NCI-H1417 (cell line): ENCODE measurements around the gene ETV7.
"Not testable (repeated sequence)": the region's sequence is repeated elsewhere in the genome, so short reads cannot be mapped to it uniquely, and the experiment has no call there.

Source experiments
- DNase-seq, 3 experiments: peaks; one replicate each; lab custom pipeline; 2025; lab: John Stamatoyannopoulos, UW

Gene ETV7

DNA sequence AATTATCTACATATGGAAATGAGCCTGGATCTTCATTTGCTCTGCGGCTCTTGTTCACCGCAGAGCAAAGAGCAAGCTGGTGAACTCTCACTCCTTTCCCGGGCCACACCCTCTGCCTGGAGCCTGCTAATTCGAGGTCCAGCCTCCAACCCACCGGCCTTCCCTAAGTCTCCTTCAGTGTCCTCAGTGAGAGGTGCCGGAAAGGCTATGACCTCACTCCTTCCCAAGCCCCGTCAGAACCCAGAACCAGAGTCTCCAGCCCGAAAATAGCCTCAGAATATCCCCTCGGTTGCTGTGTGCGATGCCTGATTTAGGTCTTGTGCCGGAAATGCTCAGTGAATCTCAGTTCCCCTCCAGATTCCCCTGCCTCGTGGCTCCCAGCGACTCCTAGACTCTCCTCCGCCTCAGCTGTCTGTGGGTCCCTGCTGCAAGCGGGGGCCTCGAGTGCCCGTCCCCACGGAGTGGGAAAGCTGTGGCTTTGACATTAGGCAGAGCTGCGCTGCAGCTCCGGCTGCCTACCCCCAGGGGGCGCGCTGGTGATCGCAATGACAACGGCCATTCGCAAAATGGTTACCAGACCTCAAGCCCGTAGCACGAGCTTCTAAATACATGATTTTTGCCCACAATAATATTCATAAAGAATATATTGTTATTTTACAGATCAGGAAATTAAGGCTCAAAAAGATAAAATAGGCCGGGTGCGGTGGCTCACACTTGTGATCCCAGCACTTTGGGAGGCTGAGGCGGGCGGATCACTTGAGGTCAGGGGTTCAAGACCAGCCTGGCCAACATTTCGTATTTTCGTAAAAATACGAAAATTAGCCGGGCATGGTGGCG lies 46.6 kb downstream of the ETV7 start:
- peak in 2 of 3 experiments; percentile 4 to 73 for DNase-seq

DNA sequence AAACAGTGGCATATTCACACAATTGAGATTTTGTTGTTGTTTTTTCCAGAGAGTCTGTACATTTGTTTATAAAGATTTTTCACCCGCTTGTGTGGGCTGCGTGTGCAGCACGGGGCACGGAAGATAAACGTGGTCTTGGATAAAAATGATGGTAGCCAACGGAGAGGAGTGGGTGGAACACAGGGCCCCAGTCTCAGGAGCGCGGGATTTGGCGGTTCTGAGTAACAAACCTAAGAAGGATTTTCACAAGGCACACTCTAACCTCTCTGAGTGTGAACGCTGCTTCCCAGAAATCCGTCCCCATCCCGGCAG lies 47.2 kb downstream of the ETV7 start:
- DNase-seq: no peak

DNA sequence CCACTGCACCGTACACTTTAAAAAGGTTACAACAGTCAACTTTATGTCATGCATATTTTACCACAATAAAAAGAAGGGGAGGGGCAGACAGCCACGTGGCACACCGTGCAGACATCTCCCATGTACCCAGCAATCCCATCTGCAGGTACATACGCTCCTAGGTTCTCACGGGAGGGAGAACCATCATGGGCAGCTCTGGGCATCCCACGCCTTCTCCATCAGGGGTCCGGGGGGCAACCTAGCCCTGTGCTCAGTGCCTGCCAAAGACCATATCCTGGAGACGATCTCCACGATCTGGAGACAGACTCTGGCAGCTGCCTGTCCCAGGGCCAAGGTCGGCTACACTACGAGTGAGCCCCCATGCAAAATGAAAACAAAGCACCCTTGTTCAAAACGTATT lies 48.3 kb downstream of the ETV7 start:
- no peak for DNase-seq

DNA sequence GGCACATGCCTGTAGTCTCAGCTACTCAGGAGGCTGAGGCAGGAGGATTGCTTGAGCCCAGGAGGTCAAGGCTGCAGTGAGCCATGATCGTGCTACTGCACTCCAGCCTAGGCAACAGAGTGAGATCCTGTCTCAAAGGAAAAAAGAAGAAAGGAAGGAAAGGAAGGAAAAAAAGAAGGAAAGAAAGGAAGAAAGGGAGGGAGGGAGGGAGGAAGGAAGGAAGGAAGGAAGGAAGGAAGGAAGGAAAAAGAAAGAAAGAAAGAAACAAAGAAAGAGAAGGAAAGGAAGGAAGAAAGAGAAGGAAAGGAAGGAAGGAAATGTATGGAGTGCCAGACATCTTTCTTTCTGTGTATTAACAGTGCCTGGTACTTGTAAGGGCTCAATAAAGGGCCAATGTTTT lies 49.2 kb downstream of the ETV7 start:
- not testable (repeated sequence) for DNase-seq

DNA sequence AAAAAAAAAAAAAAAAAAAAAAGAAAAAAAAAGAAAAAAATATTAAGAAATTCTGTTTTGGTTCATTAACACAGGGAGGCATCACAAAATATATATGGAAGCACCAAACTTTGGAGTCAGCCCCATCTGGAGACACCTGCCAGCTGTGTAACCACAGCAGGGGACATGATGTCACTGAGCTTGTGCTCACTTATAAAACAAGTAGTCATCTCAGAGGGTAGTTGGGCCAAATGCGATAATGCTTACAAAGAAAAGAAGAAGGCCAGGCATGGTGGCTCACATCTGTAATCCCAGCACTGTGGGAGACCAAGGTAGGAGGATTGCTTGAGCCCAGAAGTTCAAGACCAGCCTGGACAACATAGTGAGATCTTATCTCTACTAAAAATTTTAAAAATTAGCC lies 49.7 kb downstream of the ETV7 start:
- peak in 1 of 3 experiments; percentile 3 for DNase-seq

DNA sequence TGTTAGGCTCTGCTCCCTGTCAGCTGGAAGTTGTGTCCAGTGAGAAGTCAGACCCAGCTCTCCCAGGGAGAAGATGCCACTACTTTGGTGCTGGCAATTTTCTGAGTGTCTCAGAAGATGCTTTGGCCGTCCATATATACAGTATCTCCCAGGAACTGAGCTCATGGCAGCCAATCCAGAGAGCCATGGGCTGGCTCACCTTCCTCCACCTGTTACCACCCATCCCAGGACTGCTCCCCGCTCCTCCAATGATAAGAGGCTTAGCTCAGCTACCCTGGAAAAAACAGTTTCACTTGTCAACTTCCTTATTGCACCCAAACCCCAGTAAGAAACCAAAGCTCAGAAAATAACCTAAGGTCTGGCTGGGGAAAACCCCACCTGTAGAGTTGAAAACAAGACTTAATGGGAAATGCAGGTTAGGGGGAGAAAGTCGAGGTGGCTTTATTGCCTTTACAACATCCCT lies 50.7 kb downstream of the ETV7 start, which contains the start of gene BNIP5:
Gene BNIP5 (minus strand): TSS at position 110 of the 463 bp plus-strand sequence. CDS start 6,198 bp downstream, outside the sequence.
- DNase-seq: no peak

DNA sequence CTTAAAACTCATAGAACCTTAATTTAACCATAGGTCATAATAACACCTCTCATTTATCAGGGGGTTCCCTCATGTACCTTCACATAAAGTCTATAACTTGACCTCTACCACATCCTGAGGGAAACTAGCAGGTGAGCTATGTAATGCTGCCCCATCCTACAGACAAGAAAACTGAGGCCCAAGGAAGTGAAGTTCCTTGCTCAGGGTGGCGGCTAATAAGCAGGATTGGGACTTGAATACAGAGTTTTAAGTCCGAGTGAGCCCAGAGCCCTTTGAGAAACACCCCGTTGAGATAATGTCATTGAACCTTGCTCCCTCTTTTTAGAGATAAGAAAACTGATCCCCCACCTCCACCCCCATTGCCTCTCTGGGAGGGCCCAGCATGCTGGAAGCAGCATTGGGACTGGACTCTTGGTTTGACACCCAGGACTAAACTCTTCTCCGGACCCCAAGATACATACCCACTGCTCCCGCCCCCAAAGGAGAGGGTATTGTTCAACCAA lies 51.2 kb downstream of the ETV7 start:
- DNase-seq: no peak

DNA sequence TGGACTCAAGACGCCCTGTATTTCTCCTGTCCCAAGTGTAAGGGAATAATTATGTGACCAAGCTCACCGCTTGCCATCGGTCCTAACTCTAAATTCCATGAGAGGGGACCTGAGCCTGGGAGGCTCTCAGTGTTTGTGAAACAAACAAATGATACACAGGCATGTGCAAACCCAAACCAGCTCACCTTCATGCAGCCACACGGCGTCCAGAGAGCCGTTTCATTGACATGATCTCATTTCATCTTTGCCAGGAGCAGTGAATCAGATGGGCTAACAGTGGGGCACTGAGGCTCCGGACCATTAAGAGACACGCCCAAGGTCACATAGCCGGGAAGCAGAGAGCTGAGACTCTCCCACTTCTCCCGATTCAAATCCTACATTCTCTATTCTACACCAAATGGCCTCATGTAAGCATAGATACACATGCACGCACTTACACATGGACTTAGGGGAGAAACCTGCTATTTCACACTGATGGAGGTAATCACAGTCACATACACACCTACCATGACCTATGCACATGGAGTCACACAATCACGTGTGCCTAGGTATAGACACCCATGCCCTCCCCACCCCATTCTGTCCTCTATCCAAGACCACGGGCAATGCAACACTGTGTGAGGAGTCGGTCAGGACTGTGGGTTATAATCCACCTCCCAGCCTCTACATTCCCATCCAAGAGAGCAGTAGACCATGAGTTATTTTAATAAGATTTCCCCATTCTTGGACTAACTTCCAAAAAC lies 51.8 kb downstream of the ETV7 start:
- no peak for DNase-seq

DNA sequence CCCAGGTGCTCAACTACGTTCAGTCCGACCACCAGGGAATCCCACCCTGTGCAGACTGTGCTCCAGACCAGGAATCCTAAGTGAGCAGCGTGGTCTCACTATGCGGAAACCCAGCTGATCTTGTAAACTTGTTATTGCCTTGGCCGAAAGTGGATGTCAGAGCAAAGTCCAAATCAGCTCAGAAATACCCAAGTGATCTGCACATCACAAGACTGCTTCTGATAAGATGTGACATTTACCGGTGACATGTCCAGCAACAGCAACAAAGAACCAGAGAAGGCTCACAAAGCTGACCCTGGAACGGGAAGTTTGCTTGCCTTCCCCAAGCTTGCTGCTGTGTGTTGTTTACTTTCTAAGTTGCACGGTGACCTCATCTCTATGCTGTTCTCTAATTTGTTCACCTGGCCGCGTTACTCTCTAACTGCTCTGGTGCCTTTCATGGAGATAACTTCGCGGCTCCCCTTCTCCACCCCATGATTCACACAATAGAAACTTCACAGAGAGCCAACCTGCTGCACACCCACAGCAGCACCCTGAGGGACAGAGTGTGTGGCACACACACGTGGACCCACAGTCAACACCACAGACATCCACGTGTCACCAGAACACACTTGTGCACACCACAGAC lies 52.5 kb downstream of the ETV7 start:
- DNase-seq: peak in 2 of 3 experiments; percentile 18 to 37

DNA sequence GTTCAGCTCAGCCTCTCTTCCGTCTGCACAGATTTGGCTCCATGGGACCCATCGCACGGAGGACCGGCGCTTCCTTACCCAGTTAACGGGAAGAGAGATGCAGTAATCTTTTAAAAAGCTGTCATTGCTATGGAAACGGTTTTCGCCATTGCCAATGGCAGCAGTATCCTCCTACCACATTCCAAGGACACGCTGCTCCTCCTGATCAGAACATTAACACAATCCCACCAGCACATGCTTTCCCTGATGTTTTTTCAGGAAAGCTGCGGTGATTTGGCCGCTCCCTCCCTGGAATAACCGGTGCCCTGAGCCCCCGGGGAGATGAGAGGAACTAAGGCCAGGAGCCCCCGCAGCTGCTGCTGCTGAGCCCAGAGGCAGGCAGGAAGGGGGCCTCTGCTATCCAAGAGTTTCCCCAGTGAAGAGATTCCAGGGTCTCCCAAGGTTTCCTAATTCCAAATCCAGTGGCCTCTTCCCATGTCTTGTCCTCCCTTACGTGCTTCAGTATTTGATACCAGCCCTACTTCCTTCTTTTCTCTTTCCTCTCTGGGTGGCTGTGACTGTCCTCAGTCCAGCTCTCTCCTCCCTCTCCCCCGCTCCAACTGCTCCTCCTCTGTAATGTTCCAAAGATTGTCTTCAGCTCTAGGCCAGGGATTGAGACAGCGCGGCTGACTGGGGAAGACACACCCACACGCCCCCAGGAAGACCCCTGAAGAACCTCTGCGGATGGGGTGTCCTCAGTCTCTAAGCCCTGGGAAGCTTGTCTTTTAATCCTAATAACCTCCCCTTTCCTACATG lies 53.3 kb downstream of the ETV7 start:
- no peak for DNase-seq

DNA sequence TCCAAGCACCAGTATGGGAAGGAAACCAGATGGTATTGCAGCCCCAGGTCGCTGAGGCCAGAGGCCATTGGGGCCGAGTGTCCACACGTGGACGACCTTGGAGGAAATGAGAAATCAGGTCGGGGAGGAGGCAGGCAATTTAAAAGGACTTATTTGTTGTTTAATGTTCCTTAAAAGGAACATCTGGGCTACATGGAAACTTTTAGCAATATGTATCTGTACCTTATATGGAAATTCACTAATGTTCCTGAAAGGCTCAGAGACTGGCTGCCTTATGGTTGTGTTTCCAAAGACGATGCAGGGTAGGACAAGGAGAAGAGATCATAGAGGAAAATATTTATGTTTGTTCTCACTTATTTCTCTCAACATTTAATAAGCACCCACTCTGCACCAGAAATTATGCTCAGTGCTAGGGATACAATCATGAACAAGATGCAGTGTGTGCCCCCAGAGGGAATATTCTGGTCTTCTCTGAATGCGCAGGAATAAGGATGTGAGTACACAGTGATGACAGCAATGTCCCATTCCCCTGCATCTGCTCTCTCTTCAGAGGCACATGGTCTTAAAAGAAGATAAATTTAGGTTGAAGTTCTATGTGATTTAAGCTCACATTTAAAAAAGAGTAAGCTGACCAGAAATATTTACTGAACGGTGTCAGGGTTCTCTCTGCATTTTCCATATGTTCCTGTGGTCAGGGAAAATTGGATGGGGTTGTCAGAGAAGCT lies 54.1 kb downstream of the ETV7 start:
- DNase-seq: no peak

DNA sequence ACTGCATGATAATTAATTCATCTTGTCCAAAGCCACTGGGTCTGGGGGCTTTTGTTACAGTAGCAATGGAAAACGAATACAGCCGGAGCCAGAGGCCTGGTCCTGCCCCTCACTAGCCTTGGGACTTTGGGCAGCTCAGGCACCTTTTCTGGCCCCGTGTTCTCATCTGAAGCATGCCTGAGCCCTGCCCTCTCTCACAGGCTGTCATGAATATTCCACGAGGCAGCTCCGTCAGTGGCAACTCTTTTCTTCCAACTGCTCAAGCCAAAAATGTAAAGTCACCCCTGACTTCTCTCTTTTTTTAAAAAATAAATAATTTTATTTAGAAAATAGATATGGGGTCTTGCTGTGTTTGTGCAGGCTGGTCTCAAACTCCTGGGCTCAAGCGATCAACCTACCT lies 56.1 kb downstream of the ETV7 start:
- DNase-seq: no peak

DNA sequence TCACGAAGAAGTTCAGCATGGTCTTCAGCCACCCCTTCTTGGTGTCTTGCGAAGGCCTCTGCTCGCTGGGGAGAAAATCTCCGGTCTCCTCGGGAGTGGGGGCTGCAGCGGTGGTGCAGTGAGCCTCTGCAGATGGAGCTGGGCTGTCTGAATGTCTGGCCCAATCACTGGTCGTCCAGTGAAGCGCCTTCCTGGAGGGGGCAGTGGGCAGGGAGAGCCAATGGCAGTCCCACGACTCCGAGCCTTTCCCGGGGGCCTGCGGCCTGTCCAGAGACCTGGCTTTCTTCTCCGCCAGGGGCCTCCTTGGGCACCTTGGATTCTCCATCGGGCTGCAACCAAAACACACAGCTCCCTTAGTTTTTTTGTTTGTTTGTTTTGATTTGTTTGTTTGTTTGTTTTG lies 57.1 kb downstream of the ETV7 start:
- no peak for DNase-seq

DNA sequence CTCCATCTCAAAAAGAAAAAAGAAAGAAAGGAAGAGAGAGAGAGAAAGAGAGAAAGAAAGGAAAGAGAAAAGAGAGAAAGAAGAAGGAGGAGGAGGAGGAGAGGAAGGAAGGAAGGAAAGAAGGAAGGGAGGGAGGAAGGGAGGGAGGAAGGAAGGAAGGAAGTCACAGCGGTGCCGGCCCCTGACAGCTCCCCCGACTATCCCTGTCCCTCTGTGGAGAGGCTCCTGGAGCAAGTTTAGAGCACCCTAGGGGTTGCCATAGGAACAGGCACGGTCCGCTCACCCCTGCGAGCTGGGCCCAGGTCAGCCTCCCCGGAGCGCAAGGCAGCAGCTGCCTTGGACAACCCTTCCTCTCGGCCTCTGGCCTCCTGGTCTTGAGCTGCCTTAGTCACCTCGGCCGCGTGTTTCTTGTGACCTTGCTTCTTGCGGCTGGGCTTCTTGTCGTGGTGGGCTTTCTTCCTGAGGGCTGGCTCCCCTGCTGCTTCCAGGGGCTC lies 57.6 kb downstream of the ETV7 start:
- DNase-seq: no peak

DNA sequence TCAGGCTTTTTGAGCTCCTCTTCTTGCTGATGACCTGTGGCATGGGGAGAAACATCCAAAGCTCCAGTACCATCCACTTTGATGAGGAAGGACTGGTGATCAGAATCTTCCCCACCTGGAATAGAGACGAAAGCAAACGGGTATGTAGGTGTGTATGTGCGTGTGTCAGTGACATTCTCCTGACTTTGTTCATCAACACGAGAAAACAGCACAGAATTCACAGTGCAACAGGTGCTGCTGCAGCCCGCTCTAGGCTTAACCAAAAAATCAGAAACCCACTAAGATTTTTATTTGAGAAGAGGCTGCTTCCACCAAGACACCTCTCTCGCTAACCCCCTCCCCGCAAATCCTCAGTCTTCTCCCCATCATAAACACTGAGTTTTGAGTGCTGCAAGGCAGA lies 58.9 kb downstream of the ETV7 start:
- DNase-seq: no peak

DNA sequence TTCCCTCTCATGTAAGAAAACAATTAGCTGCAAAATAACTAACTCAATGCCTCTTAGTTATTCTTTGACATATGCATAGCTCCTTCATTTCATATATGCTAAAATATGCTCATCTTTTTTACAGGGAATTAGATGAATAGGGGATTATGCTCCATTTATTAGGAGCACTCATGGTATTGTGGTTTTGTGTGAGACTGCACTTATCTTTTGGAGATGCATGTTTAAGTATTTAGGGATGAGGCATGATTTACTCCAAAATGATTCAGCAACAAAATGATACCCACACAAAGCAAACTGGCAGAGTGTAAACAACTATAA lies 59.6 kb downstream of the ETV7 start:
- no peak for DNase-seq

DNA sequence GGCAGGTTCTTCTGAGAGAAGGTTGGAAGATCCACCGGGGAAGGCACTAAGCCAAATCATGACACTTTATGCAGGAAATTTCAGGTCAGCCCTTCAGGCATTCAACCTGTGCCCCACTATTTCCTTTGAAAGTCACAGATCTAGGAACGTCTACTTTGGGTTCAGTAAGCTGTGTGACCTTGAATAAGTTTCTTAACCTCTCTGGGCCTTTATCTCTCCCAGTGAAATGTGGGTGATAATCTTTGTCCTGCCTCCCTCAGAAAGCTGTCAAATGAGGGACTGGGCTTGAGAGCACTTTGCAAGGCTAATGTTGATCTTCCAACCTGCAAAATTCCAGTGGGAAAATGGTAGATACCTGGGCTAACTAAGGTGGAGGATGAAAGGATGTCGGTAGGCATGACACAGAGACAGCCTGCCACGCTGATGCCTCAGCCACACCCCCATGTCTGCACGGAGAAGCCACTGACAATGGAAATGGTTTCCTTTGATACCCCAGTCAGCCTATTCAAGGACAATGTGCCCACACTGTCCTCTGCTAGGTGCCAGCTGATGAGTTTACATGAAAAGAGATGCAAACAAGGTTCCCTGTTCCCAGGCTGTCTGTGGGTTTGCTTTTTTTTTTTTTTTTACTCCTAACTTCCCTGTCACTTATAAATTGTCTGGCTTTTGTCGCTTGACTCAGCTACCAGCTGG lies 60.1 kb downstream of the ETV7 start:
- peak in 2 of 3 experiments; percentile 24 to 39 for DNase-seq

DNA sequence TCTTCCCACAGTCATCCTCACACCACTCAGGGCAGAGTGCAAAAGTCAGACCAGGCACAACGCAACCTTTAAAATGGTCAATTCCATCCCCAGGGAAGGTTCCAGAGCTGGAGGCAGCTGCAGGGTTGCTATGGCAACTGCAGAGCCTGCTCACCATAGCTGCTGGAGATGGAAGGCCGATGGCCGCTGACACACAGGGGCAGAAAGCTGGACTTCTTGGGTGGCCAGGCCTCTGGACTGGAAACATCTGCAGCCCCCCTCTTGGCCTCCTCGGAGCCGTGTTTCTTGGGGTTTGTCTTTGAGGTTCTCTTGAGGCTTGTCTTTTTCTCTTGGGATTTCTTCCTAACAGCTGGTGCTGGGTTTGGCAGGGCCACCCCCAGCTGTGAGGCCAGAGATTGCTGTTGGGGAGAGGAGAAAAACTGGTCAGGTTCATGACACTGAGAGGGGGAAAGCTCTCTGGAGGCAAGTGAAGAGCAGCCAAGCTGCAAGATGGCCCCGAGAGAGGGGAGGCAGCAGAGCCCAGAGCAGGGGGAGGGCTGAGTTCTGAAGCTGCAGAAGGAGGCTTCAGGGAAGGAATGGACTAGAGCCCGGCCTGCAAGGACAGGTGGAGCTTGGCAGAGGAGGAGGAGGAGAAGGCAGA lies 61.0 kb downstream of the ETV7 start:
- peak in 2 of 3 experiments; percentile 22 to 60 for DNase-seq

DNA sequence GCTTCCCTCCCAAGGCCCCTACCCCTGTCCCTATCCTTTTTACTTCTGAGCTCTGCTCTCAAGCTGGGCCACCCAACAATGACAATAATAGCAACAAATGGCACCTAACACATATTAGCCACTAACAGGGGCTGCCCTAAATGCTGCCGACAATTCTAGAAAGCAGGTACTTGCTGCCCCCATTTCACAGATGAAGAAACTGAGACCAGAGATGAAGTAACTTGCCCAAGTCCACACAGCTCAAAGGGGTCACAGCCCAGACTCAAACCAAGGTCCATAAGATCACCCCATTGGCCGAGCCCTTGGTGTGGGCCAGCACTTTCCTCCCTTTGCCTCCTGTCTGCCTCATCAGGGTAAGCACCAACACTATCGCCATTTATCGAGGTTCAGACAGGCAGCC lies 62.8 kb downstream of the ETV7 start:
- DNase-seq: no peak

DNA sequence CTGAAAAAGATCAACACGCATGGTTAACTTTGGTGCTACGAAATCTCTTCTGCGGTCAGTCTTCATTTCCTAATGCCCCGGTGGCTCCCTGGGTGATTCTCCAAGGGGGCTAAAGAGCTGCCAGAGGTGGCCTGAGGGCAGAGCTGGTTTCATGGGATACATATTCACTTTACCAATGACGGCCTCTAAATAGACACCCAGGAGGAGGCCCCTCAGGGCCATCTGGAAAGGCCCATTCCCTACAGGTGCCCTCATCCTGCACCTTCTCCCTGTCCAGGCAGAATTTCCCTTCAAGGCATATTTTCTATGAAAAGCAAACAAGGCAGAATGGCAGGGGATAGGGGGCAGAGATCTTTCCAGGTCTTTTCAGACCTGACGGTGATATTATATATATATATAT lies 63.3 kb downstream of the ETV7 start:
- DNase-seq: no peak
